Kidney (tissue), 14 donors: ENCODE results near the gene CTNNA2. TPM values are rescaled to one million over a fixed set of nuclear protein-coding genes. Genes with fewer than 3 reads are reported as not detected.
A peak's percentile ranks its signal among the peaks of the same experiment; 100 is the strongest.

Experiments used
- DNase-seq, 5 donors: peaks; one replicate each; pipeline ENCODE4 v3.0.0-alpha.2; 2013 to 2020
- FAIRE-seq: peaks from 2 replicates; lab custom pipeline; 2012; peaks lifted over from hg19 to GRCh38; lab: Jason Lieb, UNC
- H3K27ac ChIP-seq, 2 donors: one replicate each; pipeline ENCODE4 v1.7.0; 2013; ENCODE audit warnings: low read depth in 2 of 2, low read length in 2 of 2, inconsistent platforms in 1 of 2
- H3K27me3 ChIP-seq: one replicate; pipeline ENCODE4 v1.7.1; 2013; ENCODE audit warnings: low read length, inconsistent platforms; ENCODE audit not compliant: control insufficient read depth, insufficient read depth
- H3K36me3 ChIP-seq, 3 donors: one replicate each; pipeline versions ENCODE4 v1.7.0 to v1.7.1; 2013; ENCODE audit warnings: low read length in 3 of 3, control low read depth in 1 of 3, inconsistent platforms in 1 of 3; ENCODE audit not compliant: insufficient read depth in 3 of 3, control insufficient read depth in 2 of 3
- H3K4me1 ChIP-seq, 3 donors: one replicate each; pipeline versions ENCODE4 v1.7.0 to v1.7.1; 2013; ENCODE audit warnings: low read length in 3 of 3, inconsistent platforms in 1 of 3, low read depth in 1 of 3; ENCODE audit not compliant: control insufficient read depth in 2 of 3, insufficient read depth in 2 of 3
- H3K4me3 ChIP-seq, 3 donors: one replicate each; pipeline versions ENCODE4 v1.7.0 to v1.8.1; 2013; ENCODE audit warnings: low read length in 3 of 3, control low read depth in 1 of 3, inconsistent platforms in 1 of 3
- H3K9ac ChIP-seq, 3 donors: one replicate each; pipeline versions ENCODE4 v1.7.0 to v1.7.1; 2013; ENCODE audit warnings: low read length in 3 of 3, control low read depth in 1 of 3, inconsistent platforms in 1 of 3
- H3K9me3 ChIP-seq, 3 donors: one replicate each; pipeline versions ENCODE4 v1.7.0 to v1.7.1; 2013; ENCODE audit warnings: low read length in 3 of 3, control low read depth in 1 of 3, inconsistent platforms in 1 of 3; ENCODE audit not compliant: control insufficient read depth in 2 of 3, insufficient read depth in 1 of 3
- intact Hi-C: fragments of 100-400 bp; cut with DNase I; formaldehyde crosslinking; loops from one replicate; pipeline ENCODE4 v1.11.1; 2022
- polyA plus RNA-seq: library from polyadenylated mRNA; stranded (reverse); fragments of 350-450 nt; fragmentation: Illumina TruSeq; extraction: RNeasy Lipid Tissue Mini Kit (QIAGEN cat#74804); gene quantifications from one replicate; pipeline ENCODE4 v1.2.3, GENCODE V29; 2014; ENCODE audit warnings: low read depth, low replicate concordance; ENCODE audit not compliant: insufficient read depth
- total RNA-seq: library from RNA; stranded (reverse); fragmentation: NEBNext Ultra II Directional; extraction: Animal tissue kit (Norgen Biotek cat#: 25700); gene quantifications from one replicate; pipeline ENCODE4 v1.2.1, GENCODE V29; 2021
- TF ChIP-seq, protein P1 (sequence below): IDR thresholded peaks from 3 replicates; pipeline ENCODE4 v1.5.1; 2012; ENCODE audit warnings: mild to moderate bottlenecking, moderate library complexity, borderline replicate concordance; ENCODE audit not compliant: insufficient read depth; ENCODE audit errors: extremely low read depth
- donor health status: control.
- donor health status: control.
- donor health status: control.
- donor health status: control.
- donor health status: control.
- donor health status: DM: yes; HTN: yes; CAD: no.
- donor health status: Normal renal cell carcinoma (clear cell type).

The CTNNA2 gene
- total and polyA plus RNA-seq, 2 donors from 2014 or later: 0.47 TPM; not detected in 1

DNA sequence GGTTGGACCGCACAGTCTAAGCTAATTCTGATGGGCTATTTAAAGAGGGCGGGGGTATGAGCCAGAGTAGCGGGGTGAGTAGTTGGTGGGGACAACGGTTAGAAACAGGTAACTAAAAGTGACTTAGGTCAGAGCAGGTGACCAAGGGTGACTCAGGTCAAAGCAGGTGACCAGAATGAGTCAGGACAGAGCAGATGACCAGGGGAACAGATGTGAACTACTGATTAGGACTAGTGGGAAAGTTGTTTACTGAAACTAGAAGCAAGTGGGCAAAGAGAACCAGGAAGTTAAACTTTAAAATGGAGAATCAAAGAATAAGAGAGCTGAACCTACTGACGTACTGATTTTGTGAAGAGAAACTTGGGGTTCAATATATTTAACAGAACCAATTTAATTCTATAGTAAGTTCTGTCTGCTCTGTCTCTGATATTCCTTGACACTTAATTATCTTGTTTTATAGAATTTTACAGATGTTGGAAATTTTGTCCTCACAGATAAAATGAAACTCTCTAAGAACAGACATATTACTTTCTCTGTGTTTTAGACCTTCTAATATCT is 799.5 kb downstream of the CTNNA2 start:
- Histone ChIP-seq H3K4me1 (no peaks in the 10 kb centered on the region), H3K9ac (no peak overlapping the region), H3K9me3 (no peaks in the 10 kb centered on the region), H3K4me3 (no peak overlapping the region), H3K27me3 (no peaks in the 10 kb centered on the region), H3K36me3 (no peaks in the 10 kb centered on the region), H3K27ac (no peak overlapping the region)
- DNase-seq: no peak
- intact Hi-C loops: no loop called here
- no peak for FAIRE-seq
- TF ChIP-seq, protein P1, sequence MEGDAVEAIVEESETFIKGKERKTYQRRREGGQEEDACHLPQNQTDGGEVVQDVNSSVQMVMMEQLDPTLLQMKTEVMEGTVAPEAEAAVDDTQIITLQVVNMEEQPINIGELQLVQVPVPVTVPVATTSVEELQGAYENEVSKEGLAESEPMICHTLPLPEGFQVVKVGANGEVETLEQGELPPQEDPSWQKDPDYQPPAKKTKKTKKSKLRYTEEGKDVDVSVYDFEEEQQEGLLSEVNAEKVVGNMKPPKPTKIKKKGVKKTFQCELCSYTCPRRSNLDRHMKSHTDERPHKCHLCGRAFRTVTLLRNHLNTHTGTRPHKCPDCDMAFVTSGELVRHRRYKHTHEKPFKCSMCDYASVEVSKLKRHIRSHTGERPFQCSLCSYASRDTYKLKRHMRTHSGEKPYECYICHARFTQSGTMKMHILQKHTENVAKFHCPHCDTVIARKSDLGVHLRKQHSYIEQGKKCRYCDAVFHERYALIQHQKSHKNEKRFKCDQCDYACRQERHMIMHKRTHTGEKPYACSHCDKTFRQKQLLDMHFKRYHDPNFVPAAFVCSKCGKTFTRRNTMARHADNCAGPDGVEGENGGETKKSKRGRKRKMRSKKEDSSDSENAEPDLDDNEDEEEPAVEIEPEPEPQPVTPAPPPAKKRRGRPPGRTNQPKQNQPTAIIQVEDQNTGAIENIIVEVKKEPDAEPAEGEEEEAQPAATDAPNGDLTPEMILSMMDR: no peak

DNA sequence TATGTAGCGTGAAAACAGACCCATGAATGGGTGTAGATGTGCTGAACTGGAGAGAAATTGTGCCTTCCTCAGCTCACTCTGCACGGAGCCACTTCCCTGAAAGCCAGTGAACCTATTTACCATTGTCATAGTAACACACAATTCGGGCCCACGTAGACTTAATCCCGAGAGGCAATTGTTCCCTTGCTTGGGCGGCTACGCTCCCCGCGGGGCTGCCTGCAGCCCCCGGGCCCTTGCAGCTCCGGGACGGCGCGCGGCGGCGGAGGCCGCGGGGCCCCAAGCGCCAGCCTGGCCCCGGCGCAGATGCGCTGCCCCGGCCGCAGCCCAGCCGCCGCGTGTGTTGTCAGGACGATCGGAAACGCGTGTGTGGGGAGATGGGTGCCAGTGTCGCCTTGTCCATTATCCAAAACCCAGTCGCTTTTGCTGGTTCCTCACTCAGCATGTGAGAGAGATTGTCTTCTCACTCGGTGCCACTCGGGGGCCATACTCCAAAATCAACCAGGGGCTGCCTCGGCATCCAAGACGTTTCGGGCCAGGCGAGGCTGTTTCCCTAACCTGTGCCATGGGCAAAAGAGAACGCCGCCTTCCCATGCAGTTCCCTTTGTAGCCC is 809.6 kb downstream of the CTNNA2 start:
- no peak overlapping the region for H3K27ac ChIP-seq
- no peaks in the 10 kb centered on the region for H3K4me1 ChIP-seq
- H3K36me3 ChIP-seq: no peaks in the 10 kb centered on the region
- DNase-seq (peak in 2 of 5 donors; percentile 31 to 52), FAIRE-seq (no peak)
- no peak overlapping the region for H3K4me3 ChIP-seq
- H3K27me3 ChIP-seq: no peaks in the 10 kb centered on the region
- intact Hi-C loops: no loop called here
- H3K9ac ChIP-seq: no peak overlapping the region
- no peaks in the 10 kb centered on the region for H3K9me3 ChIP-seq
- TF ChIP-seq, protein P1: no peak

DNA sequence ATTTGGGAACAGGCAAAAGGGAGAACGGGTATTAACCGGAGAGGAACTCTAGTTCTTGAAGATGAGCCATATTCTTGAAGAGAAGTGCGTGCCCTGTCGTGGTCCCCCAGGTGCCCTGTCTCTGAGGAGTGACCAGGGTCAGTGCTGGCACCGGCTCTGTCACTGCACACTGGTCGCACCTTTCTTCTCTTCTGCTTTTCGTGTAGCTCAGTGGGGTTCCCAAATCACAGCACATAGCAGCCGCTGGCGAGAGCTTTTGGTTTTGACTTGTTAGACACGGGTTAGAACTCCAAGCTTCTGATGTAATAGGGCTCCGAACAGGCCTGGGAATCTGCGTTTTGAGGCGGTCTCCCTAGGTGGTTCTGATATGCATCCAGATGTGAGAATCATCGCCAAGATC is 810.1 kb downstream of the CTNNA2 start:
- H3K9ac ChIP-seq: no peak overlapping the region
- H3K4me1 ChIP-seq: no peaks in the 10 kb centered on the region
- TF ChIP-seq, protein P1: no peak
- intact Hi-C loops: no loop called here
- DNase-seq: no peak
- H3K27me3 ChIP-seq: no peaks in the 10 kb centered on the region
- H3K27ac ChIP-seq: no peak overlapping the region
- no peak for FAIRE-seq
- no peaks in the 10 kb centered on the region for H3K9me3 ChIP-seq
- H3K4me3 ChIP-seq: no peak overlapping the region
- no peaks in the 10 kb centered on the region for H3K36me3 ChIP-seq

DNA sequence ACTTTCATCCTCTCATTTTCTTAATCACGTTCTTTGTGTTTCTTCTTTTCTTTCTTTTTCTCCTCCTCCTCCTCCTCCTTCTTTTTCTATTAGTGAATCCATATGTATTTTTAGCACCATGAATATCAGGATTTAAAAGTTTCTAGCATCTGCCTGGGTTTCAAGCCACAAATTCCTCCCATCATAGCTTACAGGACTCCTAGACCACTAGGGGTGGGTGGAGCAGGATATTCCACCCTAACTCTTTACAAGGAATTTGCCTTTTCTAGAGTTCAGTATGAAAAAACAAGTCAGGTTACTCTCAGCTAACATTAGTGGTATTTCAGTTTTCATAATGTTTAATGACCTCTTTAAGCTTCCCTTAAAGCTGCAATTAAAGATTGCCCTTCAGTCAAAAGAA is 810.8 kb downstream of the CTNNA2 start:
- FAIRE-seq (no peak), DNase-seq (peak in 1 of 5 donors; percentile 16)
- Histone ChIP-seq H3K27me3 (no peaks in the 10 kb centered on the region), H3K9me3 (no peaks in the 10 kb centered on the region), H3K4me1 (no peaks in the 10 kb centered on the region), H3K4me3 (no peak overlapping the region), H3K36me3 (no peaks in the 10 kb centered on the region), H3K27ac (no peak overlapping the region), H3K9ac (no peak overlapping the region)
- TF ChIP-seq, protein P1: no peak
- intact Hi-C loops: no loop called here
